NT2/D1 (cell line): ENCODE data around the gene NLGN1.

Experiments
- SUZ12 ChIP-seq: IDR thresholded peaks from 2 replicates; pipeline ENCODE4 v1.6.1; 2011; ENCODE audit not compliant: insufficient read length, insufficient read depth; ENCODE audit errors: extremely low read depth
- YY1 ChIP-seq: IDR thresholded peaks from 2 replicates; pipeline ENCODE4 v1.6.1; 2011; ENCODE audit not compliant: insufficient read length, insufficient read depth
- ZNF274 ChIP-seq: IDR thresholded peaks from 2 replicates; pipeline ENCODE4 v1.6.1; 2011; ENCODE audit warnings: mild to moderate bottlenecking, low read depth, low read length

DNA sequence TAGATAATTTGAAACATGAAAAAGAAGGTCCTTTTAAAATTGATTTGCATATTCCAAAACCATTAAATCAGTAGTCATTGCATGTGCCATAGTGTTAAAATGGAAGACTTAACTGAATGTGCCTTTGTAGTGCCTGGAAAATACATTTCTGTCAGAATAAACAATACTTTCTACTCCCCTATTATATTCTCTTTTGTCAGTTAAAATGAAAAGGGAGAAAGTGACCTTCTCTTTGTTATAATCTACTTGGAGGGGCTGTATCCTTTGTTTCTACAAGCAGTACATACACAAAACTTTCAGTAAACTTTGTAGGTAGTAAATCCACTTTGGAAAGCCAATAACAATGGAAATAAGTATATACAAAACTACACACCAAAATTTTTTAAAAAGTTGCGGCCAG is 189.5 kb downstream of the NLGN1 start:
- TF ChIP-seq ZNF274: no peak
- no peak for TF ChIP-seq SUZ12
- TF ChIP-seq YY1: no peak
